ACC112 (cell line): ENCODE results near the gene PEX5L.

Experiments
- H2AFZ ChIP-seq: fragments of 200-600 bp; sonication (generic); one replicate; pipeline ENCODE4 v1.6.0; 2017; ENCODE audit warnings: antibody characterized with exemption, low read length; ENCODE audit not compliant: unreplicated experiment
- H3K27ac ChIP-seq: fragments of 200-600 bp; sonication (generic); 2 replicates; pipeline ENCODE4 v1.5.1; 2014; ENCODE audit warnings: low read depth, mild to moderate bottlenecking, antibody characterized with exemption, low read length, moderate library complexity
- H3K27me3 ChIP-seq: fragments of 200-600 bp; sonication (generic); 2 replicates; pipeline ENCODE4 v1.6.1; 2014; ENCODE audit warnings: mild to moderate bottlenecking, antibody characterized with exemption, low read length, moderate library complexity, mixed read lengths; ENCODE audit not compliant: insufficient read depth
- H3K36me3 ChIP-seq: fragments of 200-600 bp; sonication (generic); 2 replicates; pipeline ENCODE4 v1.6.1; 2016; ENCODE audit warnings: mild to moderate bottlenecking, antibody characterized with exemption, low read length, moderate library complexity, mixed read lengths; ENCODE audit not compliant: insufficient read depth
- H3K4me1 ChIP-seq: fragments of 200-600 bp; sonication (generic); one replicate; pipeline ENCODE4 v1.6.1; 2016; ENCODE audit warnings: low read length, mixed read lengths; ENCODE audit not compliant: insufficient read depth, unreplicated experiment, control insufficient read depth
- H3K4me3 ChIP-seq: fragments of 200-600 bp; sonication (generic); 2 replicates; pipeline ENCODE4 v1.5.1; 2014; ENCODE audit warnings: mild to moderate bottlenecking, low read depth, low read length
- H3K79me2 ChIP-seq: fragments of 200-600 bp; sonication (generic); one replicate; pipeline ENCODE4 v1.6.0; 2016; ENCODE audit warnings: low read length; ENCODE audit not compliant: control insufficient read depth, unreplicated experiment, insufficient read depth

PEX5L gene

DNA sequence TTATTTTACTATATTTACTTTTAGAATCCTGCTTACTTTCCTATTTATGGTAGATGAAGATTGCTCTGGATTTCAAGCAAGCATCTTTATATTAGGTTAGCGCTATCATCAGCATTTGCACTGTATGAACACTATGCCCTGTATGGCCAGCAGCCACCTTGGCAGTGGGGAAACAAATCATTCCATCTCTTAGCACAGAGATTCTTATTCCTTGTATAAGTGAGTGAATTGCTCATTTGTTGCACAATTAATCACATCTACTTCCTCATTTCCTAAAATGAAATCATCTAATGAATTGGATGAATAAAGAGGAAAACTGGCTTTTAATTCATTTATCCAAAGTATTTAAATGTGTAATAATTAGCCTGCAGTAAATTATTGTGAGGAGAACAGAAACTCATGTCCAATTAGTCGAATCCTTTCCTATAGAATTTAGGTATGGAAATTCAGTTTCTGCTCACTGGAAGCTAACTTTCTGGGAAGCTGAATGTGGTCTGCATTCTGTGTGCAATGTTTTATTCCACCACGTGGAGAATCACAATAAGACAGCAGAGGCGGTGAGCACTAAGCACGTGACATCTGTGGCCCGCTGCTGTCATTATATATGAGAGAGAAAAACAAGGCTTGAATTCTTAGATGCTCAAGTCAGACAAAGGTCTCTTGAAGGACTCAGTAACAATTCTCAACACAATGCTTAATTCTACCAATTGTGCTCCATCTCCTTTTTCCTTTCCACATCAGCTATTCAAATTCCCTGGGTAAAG lies 93.4 kb downstream of the PEX5L start:
- Histone ChIP-seq H2AFZ (no peak overlapping the region), H3K36me3 (no peaks in the 10 kb centered on the region), H3K27me3 (peaks cover 59% of the 10 kb centered on the region), H3K4me3 (no peak overlapping the region), H3K79me2 (no peaks in the 10 kb centered on the region), H3K27ac (no peak overlapping the region), H3K4me1 (no peaks in the 10 kb centered on the region)

DNA sequence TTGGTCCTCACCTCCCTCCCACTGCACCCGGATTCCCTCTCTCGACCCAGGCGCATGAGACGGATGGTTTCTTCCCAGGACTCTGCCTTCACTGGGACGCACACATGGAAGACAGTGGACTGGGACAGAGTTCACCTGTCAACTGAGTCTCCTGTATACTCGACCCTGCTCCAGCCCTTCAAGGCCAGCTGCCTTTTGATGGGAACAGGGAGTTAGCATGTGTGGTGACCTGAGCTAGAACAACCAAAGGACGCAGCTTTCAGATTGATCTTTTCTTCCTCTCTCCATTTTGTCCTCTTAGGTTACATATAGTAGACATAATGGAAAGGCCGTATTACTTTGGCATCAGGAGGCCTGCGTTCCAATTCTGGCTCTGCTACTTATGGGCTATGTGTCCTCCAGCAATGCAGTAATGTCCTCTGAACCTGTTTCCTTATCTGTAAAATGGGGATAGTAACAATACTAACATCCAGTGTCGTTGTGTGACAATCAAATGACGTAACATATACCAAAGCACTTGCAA lies 94.1 kb downstream of the PEX5L start:
- H3K4me3 ChIP-seq: peak overlapping the region; percentile 74
- H3K36me3 ChIP-seq: no peaks in the 10 kb centered on the region

DNA sequence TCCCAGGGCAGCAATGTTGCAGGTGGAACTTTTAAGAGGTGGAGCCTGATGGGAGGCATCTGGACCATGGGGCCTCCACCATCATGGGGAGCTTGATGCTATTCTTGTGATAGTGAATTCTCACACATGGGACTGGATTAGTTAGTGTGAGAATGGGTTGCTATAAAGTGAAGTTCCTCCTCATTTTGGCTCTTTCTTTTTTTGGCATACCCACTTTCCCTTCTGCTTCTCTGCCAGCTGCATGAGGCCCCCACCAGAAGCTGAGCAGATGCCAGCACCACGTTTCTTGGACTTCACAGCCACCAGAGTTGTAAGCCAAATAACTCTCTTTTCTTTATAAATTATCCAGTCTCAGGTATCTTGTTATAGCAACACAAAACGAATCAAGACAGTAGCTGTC lies 101.0 kb downstream of the PEX5L start:
- no peak overlapping the region for H2AFZ ChIP-seq

More for the DNA sequence above, 94.1 kb downstream of the PEX5L start:
- H3K4me1 ChIP-seq: no peaks in the 10 kb centered on the region
- H3K79me2 ChIP-seq: no peaks in the 10 kb centered on the region
- no peak overlapping the region for H3K27ac ChIP-seq
- H3K27me3 ChIP-seq: peaks cover 62% of the 10 kb centered on the region
- H2AFZ ChIP-seq: no peak overlapping the region

DNA sequence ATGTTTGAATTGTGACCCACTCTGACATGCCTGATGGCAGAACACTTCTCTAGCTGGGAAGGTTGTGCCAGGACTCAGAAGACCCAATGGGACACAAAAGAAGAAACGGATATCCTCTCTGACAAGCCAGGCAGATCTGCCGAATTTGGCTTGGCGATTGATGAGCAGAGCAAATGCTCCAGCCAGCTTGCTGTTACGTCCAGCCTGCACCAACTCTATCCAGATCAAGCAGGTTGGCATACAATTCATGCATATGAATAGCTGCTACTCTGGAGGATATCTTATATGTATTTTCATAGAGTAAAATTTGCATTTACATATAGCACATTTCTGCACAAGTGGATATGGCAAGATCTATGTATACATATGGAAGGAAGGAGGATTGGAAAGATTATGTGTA lies 102.8 kb downstream of the PEX5L start:
- no peak overlapping the region for H3K4me3 ChIP-seq
- no peaks in the 10 kb centered on the region for H3K36me3 ChIP-seq
- peaks cover 23% of the 10 kb centered on the region for H3K27me3 ChIP-seq
- H3K79me2 ChIP-seq: no peaks in the 10 kb centered on the region
- H3K4me1 ChIP-seq: no peaks in the 10 kb centered on the region
- no peak overlapping the region for H3K27ac ChIP-seq
- H2AFZ ChIP-seq: no peak overlapping the region

More for the DNA sequence above, 101.0 kb downstream of the PEX5L start:
- no peaks in the 10 kb centered on the region for H3K79me2 ChIP-seq
- peaks cover 26% of the 10 kb centered on the region for H3K27me3 ChIP-seq
- H3K36me3 ChIP-seq: no peaks in the 10 kb centered on the region
- H3K4me3 ChIP-seq: no peak overlapping the region
- H3K27ac ChIP-seq: no peak overlapping the region
- no peaks in the 10 kb centered on the region for H3K4me1 ChIP-seq

DNA sequence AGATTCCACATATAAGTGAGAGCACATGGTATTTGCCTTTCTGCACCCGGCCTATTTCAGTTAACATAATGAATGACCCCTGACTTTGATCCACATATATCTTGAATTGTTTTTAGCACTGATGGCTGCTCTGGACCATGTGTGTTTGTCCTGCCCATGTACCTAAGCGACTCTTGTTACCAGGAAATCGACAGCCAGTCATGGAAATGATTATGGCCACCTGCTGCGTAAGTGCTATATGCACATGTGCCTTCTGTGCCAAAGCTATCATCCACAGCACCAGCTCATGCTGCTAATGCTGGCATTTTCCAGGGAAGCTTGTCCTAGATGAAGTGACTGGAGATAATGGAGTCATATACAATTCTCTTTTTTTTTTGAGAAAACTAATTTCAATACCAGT lies 103.7 kb downstream of the PEX5L start:
- Histone ChIP-seq H3K27ac (no peak overlapping the region), H3K36me3 (no peaks in the 10 kb centered on the region), H3K4me3 (no peak overlapping the region), H3K4me1 (no peaks in the 10 kb centered on the region), H3K27me3 (peaks cover 19% of the 10 kb centered on the region), H2AFZ (no peak overlapping the region), H3K79me2 (no peaks in the 10 kb centered on the region)

DNA sequence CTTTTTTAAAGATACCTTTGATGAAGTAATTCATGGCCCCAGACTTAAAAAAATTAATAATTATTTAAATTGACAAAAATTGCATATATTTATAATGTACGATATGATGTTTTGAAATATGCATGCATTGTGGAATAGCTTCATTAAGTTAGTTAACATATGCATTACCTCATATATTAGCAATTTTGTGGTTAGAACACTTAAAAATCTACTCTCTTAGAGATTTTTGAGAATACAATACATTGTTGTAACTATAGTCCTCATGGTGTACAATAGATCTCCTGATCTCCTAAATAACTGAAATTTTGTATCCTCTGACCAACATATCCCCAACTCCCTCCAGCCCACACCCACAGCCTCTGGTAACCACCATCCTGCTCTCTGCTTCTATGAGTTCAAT lies 104.1 kb downstream of the PEX5L start:
- H2AFZ ChIP-seq: no peak overlapping the region
- H3K27me3 ChIP-seq: peaks cover 15% of the 10 kb centered on the region
- no peaks in the 10 kb centered on the region for H3K4me1 ChIP-seq

DNA sequence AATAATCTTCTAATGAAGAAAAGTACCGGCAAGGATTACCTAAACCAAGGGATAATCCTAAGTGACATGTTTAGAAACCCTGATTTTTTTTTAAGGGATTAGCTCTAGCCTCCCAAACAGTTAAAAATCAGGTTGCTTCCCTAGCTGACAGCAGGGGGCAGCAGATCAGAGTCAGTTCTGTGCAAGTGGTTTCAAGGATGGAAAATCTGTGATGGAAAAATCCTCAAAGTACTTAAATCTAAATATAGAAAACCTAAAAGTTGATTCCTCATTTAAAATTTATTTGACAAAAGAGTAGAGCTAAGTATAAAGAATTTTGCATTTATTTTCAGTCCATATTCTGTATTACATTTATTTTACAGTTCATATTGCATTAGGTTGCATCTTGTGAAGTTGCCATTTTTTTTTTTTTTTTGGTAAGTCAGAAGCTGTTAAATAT lies 107.6 kb downstream of the PEX5L start:
- Histone ChIP-seq H3K36me3 (no peaks in the 10 kb centered on the region), H3K27me3 (peaks cover 14% of the 10 kb centered on the region; the same call in 1 of the 2 replicates), H2AFZ (no peak overlapping the region), H3K27ac (no peak overlapping the region), H3K4me1 (no peaks in the 10 kb centered on the region), H3K4me3 (no peak overlapping the region), H3K79me2 (no peaks in the 10 kb centered on the region)

More for the DNA sequence above, 104.1 kb downstream of the PEX5L start:
- H3K36me3 ChIP-seq: no peaks in the 10 kb centered on the region
- H3K4me3 ChIP-seq: no peak overlapping the region
- no peak overlapping the region for H3K27ac ChIP-seq
- H3K79me2 ChIP-seq: no peaks in the 10 kb centered on the region

DNA sequence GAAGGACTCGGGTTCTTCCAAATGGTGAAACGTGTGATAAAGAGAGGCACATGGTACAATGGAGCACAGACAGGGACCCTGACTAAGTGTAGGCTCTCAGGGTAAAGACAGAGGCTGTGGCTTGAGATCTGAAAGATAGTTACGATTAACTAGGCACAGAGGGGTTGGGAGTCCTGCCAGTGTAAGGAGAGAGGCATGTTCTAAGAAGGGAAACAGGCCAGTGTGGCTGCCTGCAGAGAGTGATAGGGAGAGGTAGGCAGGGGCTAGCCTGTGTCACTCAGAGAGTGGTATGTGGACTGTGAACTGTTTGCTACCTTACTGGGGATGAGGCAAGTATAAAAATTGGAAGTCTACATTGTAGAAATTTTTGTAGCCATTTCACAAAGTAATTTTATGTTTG lies 109.5 kb downstream of the PEX5L start:
- Histone ChIP-seq H2AFZ (no peak overlapping the region), H3K27me3 (peaks cover 18% of the 10 kb centered on the region; the same call in 1 of the 2 replicates), H3K4me3 (no peak overlapping the region), H3K4me1 (no peaks in the 10 kb centered on the region), H3K79me2 (no peaks in the 10 kb centered on the region), H3K27ac (no peak overlapping the region), H3K36me3 (no peaks in the 10 kb centered on the region)

DNA sequence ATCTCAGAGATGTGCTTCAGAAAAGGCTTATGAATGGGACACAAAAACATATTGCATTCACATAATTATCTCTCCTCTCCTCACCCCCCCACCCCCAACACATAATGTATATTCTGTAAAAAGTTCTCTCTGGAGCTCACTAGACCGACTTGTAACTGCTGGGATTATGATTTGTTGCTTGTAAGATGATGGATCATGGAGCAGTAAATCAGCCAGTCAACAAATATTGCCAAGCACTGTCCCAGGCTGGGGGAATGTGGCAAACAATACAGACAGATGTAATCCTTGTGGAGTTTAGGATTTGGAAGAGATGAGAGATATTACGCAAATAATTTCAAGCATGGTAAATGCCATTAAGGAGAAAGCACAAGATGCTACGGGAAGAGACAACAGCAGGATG lies 114.8 kb downstream of the PEX5L start:
- Histone ChIP-seq H3K27ac (no peak overlapping the region), H3K36me3 (no peaks in the 10 kb centered on the region), H3K4me1 (no peaks in the 10 kb centered on the region), H3K4me3 (no peak overlapping the region), H3K27me3 (peaks cover 45% of the 10 kb centered on the region), H3K79me2 (no peaks in the 10 kb centered on the region), H2AFZ (no peak overlapping the region)

DNA sequence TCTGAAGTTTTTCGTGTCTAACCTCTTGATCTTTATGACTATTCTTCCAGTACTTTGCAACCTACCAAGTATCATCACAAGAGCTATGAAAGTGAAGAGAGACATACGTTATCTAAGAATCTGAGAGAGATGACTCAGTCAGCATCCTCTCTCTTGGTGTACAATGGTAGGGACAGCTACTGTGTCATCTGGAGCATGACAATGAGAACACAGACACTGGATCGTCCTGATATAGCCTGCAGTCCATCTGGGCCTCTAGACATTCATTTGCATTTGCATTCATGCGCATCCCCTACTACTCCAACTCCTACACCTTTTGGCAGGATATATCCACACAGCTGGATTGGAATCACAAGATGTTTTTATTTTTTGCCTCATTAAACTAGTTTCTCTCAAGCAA lies 115.2 kb downstream of the PEX5L start:
- H3K4me3 ChIP-seq: no peak overlapping the region
- H3K27ac ChIP-seq: no peak overlapping the region
- no peak overlapping the region for H2AFZ ChIP-seq

More for the DNA sequence above, 115.2 kb downstream of the PEX5L start:
- H3K27me3 ChIP-seq: peaks cover 45% of the 10 kb centered on the region
- H3K4me1 ChIP-seq: no peaks in the 10 kb centered on the region
- no peaks in the 10 kb centered on the region for H3K79me2 ChIP-seq
- H3K36me3 ChIP-seq: no peaks in the 10 kb centered on the region
